GM12878 (cell line): Measurements from ENCODE around the gene SPART. TPM values are rescaled to one million over a fixed set of nuclear protein-coding genes. Genes with fewer than 3 reads are reported as not detected.

ENCODE experiments used
- ATAC-seq: fragments of 200-7000 bp; cut with Tn5 transposase; 3 replicates; pipeline ENCODE4 v1.9.1; 2020; ENCODE audit warnings: mild to moderate bottlenecking, moderate library complexity
- BruUV-seq: library from RNA; stranded (reverse); fragments of 400-500 nt; replicated peaks from 2 replicates; lab custom pipeline; 2021; lab: Mats Ljungman, UMichigan
- CTCF ChIA-PET: fragments of 300-600 bp; sonication (Branson Sonifier 250); formaldehyde crosslinking; extraction: SDS; loops from one replicate; lab custom pipeline; 2021; ENCODE audit warnings: inconsistent platforms; lab: Yijun Ruan, JAX
- POLR2A ChIA-PET: fragments of 350-600 bp; formaldehyde crosslinking; extraction: SDS; loops from one replicate; lab custom pipeline; 2021; ENCODE audit warnings: inconsistent platforms; lab: Charles Lee
- RAD21 ChIA-PET: fragments of 300-600 bp; sonication (Branson Sonifier 250); formaldehyde crosslinking; loops from one replicate; lab custom pipeline; 2023; ENCODE audit warnings: antibody characterized with exemption; ENCODE audit not compliant: unreplicated experiment; lab: Charles Lee
- SMC1A ChIA-PET: fragments of 300-600 bp; sonication (Branson Sonifier 250); formaldehyde crosslinking; loops from one replicate; lab custom pipeline; 2023; ENCODE audit not compliant: unreplicated experiment, uncharacterized antibody; lab: Charles Lee
- DNase-seq: peaks from one replicate; pipeline ENCODE4 v3.0.0-alpha.2; 2011; ENCODE audit warnings: low read depth, low spot score
- FAIRE-seq: peaks from 3 replicates; lab custom pipeline; 2011; peaks lifted over from hg19 to GRCh38; lab: Jason Lieb, UNC
- H2AFZ ChIP-seq: 2 replicates; pipeline ENCODE4 v1.6.0; 2011; ENCODE audit warnings: low read depth, low read length, control low read depth; ENCODE audit not compliant: control insufficient read depth
- H3K27ac ChIP-seq: 2 replicates; pipeline ENCODE4 v1.5.1; 2011; ENCODE audit warnings: control low read depth; ENCODE audit not compliant: control insufficient read depth, insufficient read depth
- H3K27me3 ChIP-seq, 2 experiments: replicated peaks in 1 of 2; 2 replicates each; pipeline versions ENCODE4 v1.6.0 to v1.6.1; 2011; ENCODE audit warnings: low read length in 1 of 2; ENCODE audit not compliant: control insufficient read depth in 2 of 2, insufficient read depth in 2 of 2
- H3K36me3 ChIP-seq, 2 experiments: 2 replicates each; pipeline ENCODE4 v1.5.1; 2011; ENCODE audit warnings: low read length in 1 of 2; ENCODE audit not compliant: control insufficient read depth in 2 of 2, insufficient read depth in 2 of 2
- H3K4me1 ChIP-seq: 2 replicates; pipeline ENCODE4 v1.6.1; 2011; ENCODE audit warnings: mild to moderate bottlenecking, low read length, moderate library complexity, mixed read lengths; ENCODE audit not compliant: control insufficient read depth, insufficient read depth
- H3K4me2 ChIP-seq: 2 replicates; pipeline ENCODE4 v1.6.0; 2011; ENCODE audit warnings: control low read depth; ENCODE audit not compliant: control insufficient read depth, insufficient read depth
- H3K4me3 ChIP-seq: fragments of 200-600 bp; sonication (generic); 2 replicates; pipeline ENCODE4 v1.5.1; 2016
- H3K79me2 ChIP-seq: 2 replicates; pipeline ENCODE4 v1.6.0; 2011; ENCODE audit warnings: low read length; ENCODE audit not compliant: control insufficient read depth, insufficient read depth
- H3K9ac ChIP-seq: 2 replicates; pipeline ENCODE4 v1.8.0; 2011; ENCODE audit warnings: low read length, control low read depth, mixed read lengths; ENCODE audit not compliant: control insufficient read depth, insufficient read depth
- H3K9me3 ChIP-seq: replicated peaks from 3 replicates; pipeline ENCODE4 v1.5.1; 2011; ENCODE audit warnings: mild to moderate bottlenecking, low read length; ENCODE audit not compliant: control insufficient read depth, insufficient read depth
- H4K20me1 ChIP-seq: 2 replicates; pipeline ENCODE4 v1.6.0; 2011; ENCODE audit not compliant: control insufficient read depth, insufficient read depth
- FOXM1 ChIP-seq: IDR thresholded peaks from 2 replicates; pipeline ENCODE4 v1.6.1; 2012; ENCODE audit warnings: low read depth, mild to moderate bottlenecking, inconsistent platforms, low read length, moderate library complexity
- HDGF ChIP-seq: fragments of 450-650 bp; IDR thresholded peaks from 2 replicates; pipeline ENCODE4 v1.6.1; 2016; ENCODE audit warnings: antibody characterized with exemption
- KAT2A ChIP-seq: conservative IDR thresholded peaks from 2 replicates; pipeline ENCODE4 v1.6.1; 2011; ENCODE audit warnings: low read depth, low read length; ENCODE audit not compliant: control insufficient read depth
- KLF5 ChIP-seq: fragments of 450-650 bp; IDR thresholded peaks from 2 replicates; pipeline ENCODE4 v1.6.1; 2014; ENCODE audit warnings: mild to moderate bottlenecking; ENCODE audit not compliant: partially characterized antibody
- POLR2AphosphoS5 ChIP-seq: IDR thresholded peaks from 2 replicates; pipeline ENCODE4 v1.6.1; 2011; ENCODE audit warnings: mild to moderate bottlenecking, low read length, inconsistent platforms
- RFX5 ChIP-seq: IDR thresholded peaks from 2 replicates; pipeline ENCODE4 v1.6.1; 2011; ENCODE audit warnings: low read depth, low read length, improper control_type of control experiment
- STAT3 ChIP-seq: IDR thresholded peaks from 2 replicates; pipeline ENCODE4 v1.6.1; 2011; ENCODE audit warnings: low read depth, low read length, improper control_type of control experiment
- TAF1 ChIP-seq: IDR thresholded peaks from 2 replicates; pipeline ENCODE4 v1.6.1; 2011; ENCODE audit warnings: mild to moderate bottlenecking, low read depth, low read length, borderline replicate concordance
- WGBS: methylation state at CpG from one replicate; pipeline ENCODE4 v1.1.6; 2016; ENCODE audit warnings: low lambda C conversion rate; ENCODE audit not compliant: insufficient replicate concordance, insufficient coverage; ENCODE audit errors: missing lambda C conversion rate; 5-methylcytosine and 5-hydroxymethylcytosine counted together
- in situ Hi-C: fragments of 300-500 bp; cut with MboI; formaldehyde crosslinking; loops from 9 replicates; pipeline ENCODE4 v1.14.3; 2018; ENCODE audit warnings: mixed read lengths
- intact Hi-C: fragments of 100-400 bp; cut with micrococcal nuclease; formaldehyde crosslinking; loops from one replicate; pipeline ENCODE4 v1.14.2; 2022; ENCODE audit not compliant: unreplicated experiment
- polyA plus RNA-seq, 11 experiments: library from polyadenylated mRNA; depleted of rRNA in 4 of 11; unstranded in 6 of 11; stranded (reverse) in 5 of 11; fragments of >200 nt; fragmentation: Nextera tagmentation in 4 of 11; fragmentation: Illumina TruSeq in 1 of 11; extraction: Ambion mirVana in 4 of 11; extraction: Trizol in 1 of 11; gene quantifications; 1 replicate in 1 of 11; 2 replicates in 10 of 11; pipeline versions ENCODE4 v1.2.1 to v1.2.3, GENCODE V29; 2011 to 2016; ENCODE audit warnings: inconsistent platforms in 2 of 11, missing spikeins in 2 of 11, low read depth in 1 of 11
- total RNA-seq, 4 experiments: library from RNA; depleted of rRNA in 3 of 4; stranded (reverse); fragments of >200 nt in 3 of 4; fragmentation: Illumina TruSeq in 1 of 4; extraction: Trizol in 1 of 4; gene quantifications; 2 replicates each; pipeline versions ENCODE4 v1.2.1 to v1.2.3, GENCODE V29; 2013 to 2021
- TF ChIP-seq, protein P1 (sequence below): fragments of 450-650 bp; IDR thresholded peaks from 2 replicates; pipeline ENCODE4 v1.6.1; 2018; ENCODE audit warnings: mild to moderate bottlenecking, low read depth, moderate library complexity; ENCODE audit not compliant: partially characterized antibody
- TF ChIP-seq, protein P2 (sequence below): fragments of 450-650 bp; IDR thresholded peaks from 2 replicates; pipeline ENCODE4 v1.6.1; 2017; ENCODE audit warnings: mild to moderate bottlenecking
- TF ChIP-seq, protein P3 (sequence below), 3 experiments: IDR thresholded peaks in 2 of 3; conservative IDR thresholded peaks in 1 of 3; 2 replicates each; pipeline ENCODE4 v1.5.1; 2011; ENCODE audit warnings: low read depth in 3 of 3, low read length in 3 of 3, mild to moderate bottlenecking in 3 of 3, control low read depth in 2 of 3, moderate library complexity in 2 of 3, inconsistent platforms in 1 of 3, mixed read lengths in 1 of 3; ENCODE audit not compliant: control insufficient read depth in 2 of 3, insufficient read depth in 1 of 3; ENCODE audit errors: extremely low read depth in 1 of 3
- TF ChIP-seq, protein P4 (sequence below): fragments of 450-650 bp; formaldehyde crosslinking; IDR thresholded peaks from 2 replicates; pipeline ENCODE4 v1.5.0; 2022; ENCODE audit warnings: mild to moderate bottlenecking, missing genetic modification characterization

The SPART gene
- total and polyA plus RNA-seq, 10 of the 15 experiments (the other 5 are each of a cell fraction or from before 2014, with no cell fraction given): 17.6 to 74.6 (median 42.1) TPM

DNA sequence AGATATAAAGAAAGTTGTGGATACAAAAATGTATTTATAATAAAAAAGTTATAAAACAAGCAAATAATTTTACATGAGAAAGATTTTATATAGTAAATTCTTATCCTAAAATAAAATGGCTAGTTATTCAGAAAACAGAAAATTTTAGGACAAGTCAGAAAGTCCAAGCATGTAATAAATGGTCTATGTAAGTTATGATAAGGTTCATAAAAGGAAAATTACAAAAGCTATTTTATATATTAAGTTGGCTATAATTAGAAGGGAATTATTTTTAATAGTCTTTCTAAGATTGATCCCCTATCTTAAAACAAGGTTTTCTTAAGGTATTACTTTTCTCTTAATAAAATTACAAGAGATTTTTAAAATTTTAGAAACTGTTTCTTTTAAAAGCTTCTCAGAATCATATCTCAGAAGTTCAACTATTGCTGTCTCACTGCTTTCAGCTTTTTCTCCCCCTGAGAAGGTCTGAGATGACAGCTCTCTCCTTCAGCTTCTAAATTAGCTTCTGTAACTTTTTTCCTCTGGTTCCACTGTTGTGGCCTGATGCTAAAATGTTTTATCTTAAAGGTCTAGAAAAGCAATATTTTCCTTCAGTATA, 57.3 kb downstream of the SPART start (continued):
- TF ChIP-seq, protein P1, sequence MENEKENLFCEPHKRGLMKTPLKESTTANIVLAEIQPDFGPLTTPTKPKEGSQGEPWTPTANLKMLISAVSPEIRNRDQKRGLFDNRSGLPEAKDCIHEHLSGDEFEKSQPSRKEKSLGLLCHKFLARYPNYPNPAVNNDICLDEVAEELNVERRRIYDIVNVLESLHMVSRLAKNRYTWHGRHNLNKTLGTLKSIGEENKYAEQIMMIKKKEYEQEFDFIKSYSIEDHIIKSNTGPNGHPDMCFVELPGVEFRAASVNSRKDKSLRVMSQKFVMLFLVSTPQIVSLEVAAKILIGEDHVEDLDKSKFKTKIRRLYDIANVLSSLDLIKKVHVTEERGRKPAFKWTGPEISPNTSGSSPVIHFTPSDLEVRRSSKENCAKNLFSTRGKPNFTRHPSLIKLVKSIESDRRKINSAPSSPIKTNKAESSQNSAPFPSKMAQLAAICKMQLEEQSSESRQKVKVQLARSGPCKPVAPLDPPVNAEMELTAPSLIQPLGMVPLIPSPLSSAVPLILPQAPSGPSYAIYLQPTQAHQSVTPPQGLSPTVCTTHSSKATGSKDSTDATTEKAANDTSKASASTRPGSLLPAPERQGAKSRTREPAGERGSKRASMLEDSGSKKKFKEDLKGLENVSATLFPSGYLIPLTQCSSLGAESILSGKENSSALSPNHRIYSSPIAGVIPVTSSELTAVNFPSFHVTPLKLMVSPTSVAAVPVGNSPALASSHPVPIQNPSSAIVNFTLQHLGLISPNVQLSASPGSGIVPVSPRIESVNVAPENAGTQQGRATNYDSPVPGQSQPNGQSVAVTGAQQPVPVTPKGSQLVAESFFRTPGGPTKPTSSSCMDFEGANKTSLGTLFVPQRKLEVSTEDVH: no peak
- TF ChIP-seq HDGF: no peak

DNA sequence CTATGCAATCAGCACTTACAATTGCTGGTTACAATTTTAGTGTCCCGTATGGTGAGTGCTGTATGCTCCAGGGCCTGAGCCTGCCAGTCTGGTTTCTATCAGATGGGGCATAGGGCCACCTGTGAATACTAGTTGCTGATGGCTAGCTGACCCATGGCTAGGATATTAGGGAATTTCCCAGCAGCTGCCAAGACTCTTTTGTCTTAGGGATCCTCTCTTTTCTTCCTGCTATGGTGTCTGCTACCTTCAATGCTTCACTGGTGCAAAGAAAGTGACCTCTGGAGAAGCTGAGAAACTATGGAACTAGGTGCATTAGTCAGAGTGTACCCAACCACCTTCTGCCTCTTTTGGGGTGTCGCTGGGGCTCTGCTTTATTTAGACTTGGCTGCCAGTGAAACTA, 60.2 kb downstream of the SPART start:
- Histone ChIP-seq H3K9me3 (no peaks in the 10 kb centered on the region; the same call in 1 of the 3 replicates), H3K27me3 (no peaks in the 10 kb centered on the region), H3K4me1 (no peaks in the 10 kb centered on the region), H3K36me3 (no peaks in the 10 kb centered on the region), H3K9ac (no peak overlapping the region), H2AFZ (no peak overlapping the region), H4K20me1 (no peaks in the 10 kb centered on the region), H3K4me3 (no peak overlapping the region), H3K4me2 (no peak overlapping the region), H3K27ac (no peak overlapping the region), H3K79me2 (no peaks in the 10 kb centered on the region)
- POLR2A ChIA-PET: no interaction called here
- CTCF ChIA-PET: interaction anchor here (3.6 kb wide), 1 partner anchor 307 kb away, joined by 26 read pairs; no protein-coding TSS in a partner anchor
- SMC1A ChIA-PET: interaction anchor here (2.4 kb wide), 1 partner anchor 13 kb away, joined by 5 read pairs; no protein-coding TSS in a partner anchor
- no peak for DNase-seq
- ATAC-seq: no peak
- no TSS peak for BruUV-seq
- 26% methylated on average over 2 of the region's 2 CpGs for WGBS
- no peak for FAIRE-seq
- in situ Hi-C loops: no loop called here
- RAD21 ChIA-PET: no interaction called here
- intact Hi-C loops: no loop called here
- TF ChIP-seq STAT3 (no peak), KAT2A (no peak), TAF1 (no peak), HDGF (no peak), FOXM1 (no peak), POLR2AphosphoS5 (no peak), RFX5 (no peak), KLF5 (no peak)
- TF ChIP-seq, protein P2, sequence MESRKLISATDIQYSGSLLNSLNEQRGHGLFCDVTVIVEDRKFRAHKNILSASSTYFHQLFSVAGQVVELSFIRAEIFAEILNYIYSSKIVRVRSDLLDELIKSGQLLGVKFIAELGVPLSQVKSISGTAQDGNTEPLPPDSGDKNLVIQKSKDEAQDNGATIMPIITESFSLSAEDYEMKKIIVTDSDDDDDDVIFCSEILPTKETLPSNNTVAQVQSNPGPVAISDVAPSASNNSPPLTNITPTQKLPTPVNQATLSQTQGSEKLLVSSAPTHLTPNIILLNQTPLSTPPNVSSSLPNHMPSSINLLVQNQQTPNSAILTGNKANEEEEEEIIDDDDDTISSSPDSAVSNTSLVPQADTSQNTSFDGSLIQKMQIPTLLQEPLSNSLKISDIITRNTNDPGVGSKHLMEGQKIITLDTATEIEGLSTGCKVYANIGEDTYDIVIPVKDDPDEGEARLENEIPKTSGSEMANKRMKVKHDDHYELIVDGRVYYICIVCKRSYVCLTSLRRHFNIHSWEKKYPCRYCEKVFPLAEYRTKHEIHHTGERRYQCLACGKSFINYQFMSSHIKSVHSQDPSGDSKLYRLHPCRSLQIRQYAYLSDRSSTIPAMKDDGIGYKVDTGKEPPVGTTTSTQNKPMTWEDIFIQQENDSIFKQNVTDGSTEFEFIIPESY: no peak
- TF ChIP-seq, protein P3, sequence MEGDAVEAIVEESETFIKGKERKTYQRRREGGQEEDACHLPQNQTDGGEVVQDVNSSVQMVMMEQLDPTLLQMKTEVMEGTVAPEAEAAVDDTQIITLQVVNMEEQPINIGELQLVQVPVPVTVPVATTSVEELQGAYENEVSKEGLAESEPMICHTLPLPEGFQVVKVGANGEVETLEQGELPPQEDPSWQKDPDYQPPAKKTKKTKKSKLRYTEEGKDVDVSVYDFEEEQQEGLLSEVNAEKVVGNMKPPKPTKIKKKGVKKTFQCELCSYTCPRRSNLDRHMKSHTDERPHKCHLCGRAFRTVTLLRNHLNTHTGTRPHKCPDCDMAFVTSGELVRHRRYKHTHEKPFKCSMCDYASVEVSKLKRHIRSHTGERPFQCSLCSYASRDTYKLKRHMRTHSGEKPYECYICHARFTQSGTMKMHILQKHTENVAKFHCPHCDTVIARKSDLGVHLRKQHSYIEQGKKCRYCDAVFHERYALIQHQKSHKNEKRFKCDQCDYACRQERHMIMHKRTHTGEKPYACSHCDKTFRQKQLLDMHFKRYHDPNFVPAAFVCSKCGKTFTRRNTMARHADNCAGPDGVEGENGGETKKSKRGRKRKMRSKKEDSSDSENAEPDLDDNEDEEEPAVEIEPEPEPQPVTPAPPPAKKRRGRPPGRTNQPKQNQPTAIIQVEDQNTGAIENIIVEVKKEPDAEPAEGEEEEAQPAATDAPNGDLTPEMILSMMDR (IDR thresholded peaks at IDR 0.05 in 2 of 3, conservative IDR thresholded peaks at IDR 0.05 in 1 of 3; ENCODE audit: control insufficient read depth in 2 of 3, extremely low read depth in 1 of 3, insufficient read depth in 1 of 3, low read depth in 3 of 3, low read length in 3 of 3): no peak
- TF ChIP-seq, protein P4, sequence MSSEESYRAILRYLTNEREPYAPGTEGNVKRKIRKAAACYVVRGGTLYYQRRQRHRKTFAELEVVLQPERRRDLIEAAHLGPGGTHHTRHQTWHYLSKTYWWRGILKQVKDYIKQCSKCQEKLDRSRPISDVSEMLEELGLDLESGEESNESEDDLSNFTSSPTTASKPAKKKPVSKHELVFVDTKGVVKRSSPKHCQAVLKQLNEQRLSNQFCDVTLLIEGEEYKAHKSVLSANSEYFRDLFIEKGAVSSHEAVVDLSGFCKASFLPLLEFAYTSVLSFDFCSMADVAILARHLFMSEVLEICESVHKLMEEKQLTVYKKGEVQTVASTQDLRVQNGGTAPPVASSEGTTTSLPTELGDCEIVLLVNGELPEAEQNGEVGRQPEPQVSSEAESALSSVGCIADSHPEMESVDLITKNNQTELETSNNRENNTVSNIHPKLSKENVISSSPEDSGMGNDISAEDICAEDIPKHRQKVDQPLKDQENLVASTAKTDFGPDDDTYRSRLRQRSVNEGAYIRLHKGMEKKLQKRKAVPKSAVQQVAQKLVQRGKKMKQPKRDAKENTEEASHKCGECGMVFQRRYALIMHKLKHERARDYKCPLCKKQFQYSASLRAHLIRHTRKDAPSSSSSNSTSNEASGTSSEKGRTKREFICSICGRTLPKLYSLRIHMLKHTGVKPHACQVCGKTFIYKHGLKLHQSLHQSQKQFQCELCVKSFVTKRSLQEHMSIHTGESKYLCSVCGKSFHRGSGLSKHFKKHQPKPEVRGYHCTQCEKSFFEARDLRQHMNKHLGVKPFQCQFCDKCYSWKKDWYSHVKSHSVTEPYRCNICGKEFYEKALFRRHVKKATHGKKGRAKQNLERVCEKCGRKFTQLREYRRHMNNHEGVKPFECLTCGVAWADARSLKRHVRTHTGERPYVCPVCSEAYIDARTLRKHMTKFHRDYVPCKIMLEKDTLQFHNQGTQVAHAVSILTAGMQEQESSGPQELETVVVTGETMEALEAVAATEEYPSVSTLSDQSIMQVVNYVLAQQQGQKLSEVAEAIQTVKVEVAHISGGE (CRISPR knock-in tag): no peak
